ENCODE measurements around the gene EEFSEC. TPM values are rescaled to one million over a fixed set of nuclear protein-coding genes. Genes with fewer than 3 reads are reported as not detected.

The EEFSEC gene
- total RNA-seq, 1 donor from 2014 or later: 2.6 TPM

- Histone ChIP-seq H3K27me3 (ENCODE audit: control insufficient read depth in 3 of 3, insufficient read depth in 3 of 3, low read length in 3 of 3) (no peaks in the 10 kb centered on the region), H3K9ac (ENCODE audit: low read depth in 1 of 3, low read length in 3 of 3) (no peak overlapping the region), H3K4me1 (ENCODE audit: control insufficient read depth in 3 of 3, insufficient read depth in 3 of 3, low read length in 3 of 3) (peaks cover 0 to 15% (median 1%) of the 10 kb centered on the region in 3 donors), H3K36me3 (ENCODE audit: control insufficient read depth in 3 of 3, insufficient read depth in 3 of 3, low read length in 3 of 3) (no peaks in the 10 kb centered on the region), H3K4me3 (ENCODE audit: low read length in 3 of 3) (no peak overlapping the region), H3K27ac (ENCODE audit: low read depth, low read length) (no peak overlapping the region), H3K9me3 (ENCODE audit: control insufficient read depth in 3 of 3, low read length in 3 of 3) (no peaks in the 10 kb centered on the region)
Observed at GRCh38 chr3:128236657-128237056, 83.4 kb downstream of the EEFSEC start.

- H3K27ac ChIP-seq (ENCODE audit: low read depth, low read length): no peak overlapping the region
- no peaks in the 10 kb centered on the region for H3K27me3 ChIP-seq (ENCODE audit: control insufficient read depth in 3 of 3, insufficient read depth in 3 of 3, low read length in 3 of 3)
- no peaks in the 10 kb centered on the region for H3K9me3 ChIP-seq (ENCODE audit: control insufficient read depth in 3 of 3, low read length in 3 of 3)
- H3K36me3 ChIP-seq (ENCODE audit: control insufficient read depth in 3 of 3, insufficient read depth in 3 of 3, low read length in 3 of 3): no peaks in the 10 kb centered on the region
- H3K4me3 ChIP-seq (ENCODE audit: low read length in 3 of 3): no peak overlapping the region
- no peak overlapping the region for H3K9ac ChIP-seq (ENCODE audit: low read depth in 1 of 3, low read length in 3 of 3)
- peaks cover 0 to 15% (median 0%) of the 10 kb centered on the region in 3 donors for H3K4me1 ChIP-seq (ENCODE audit: control insufficient read depth in 3 of 3, insufficient read depth in 3 of 3, low read length in 3 of 3)
Observed at GRCh38 chr3:128237348-128238183, 84.3 kb downstream of the EEFSEC start.

GRCh38 chr3:128238184-128238489, 84.9 kb downstream of the EEFSEC start:
- Histone ChIP-seq H3K36me3 (ENCODE audit: control insufficient read depth in 3 of 3, insufficient read depth in 3 of 3, low read length in 3 of 3) (no peaks in the 10 kb centered on the region), H3K4me1 (ENCODE audit: control insufficient read depth in 3 of 3, insufficient read depth in 3 of 3, low read length in 3 of 3) (peaks cover 0 to 11% (median 0%) of the 10 kb centered on the region in 3 donors), H3K9ac (ENCODE audit: low read depth in 1 of 3, low read length in 3 of 3) (no peak overlapping the region), H3K4me3 (ENCODE audit: low read length in 3 of 3) (no peak overlapping the region), H3K9me3 (ENCODE audit: control insufficient read depth in 3 of 3, low read length in 3 of 3) (no peaks in the 10 kb centered on the region), H3K27ac (ENCODE audit: low read depth, low read length) (no peak overlapping the region), H3K27me3 (ENCODE audit: control insufficient read depth in 3 of 3, insufficient read depth in 3 of 3, low read length in 3 of 3) (no peaks in the 10 kb centered on the region)

GRCh38 chr3:128239304-128239703, 86.0 kb downstream of the EEFSEC start:
- Histone ChIP-seq H3K27ac (ENCODE audit: low read depth, low read length) (no peak overlapping the region), H3K36me3 (ENCODE audit: control insufficient read depth in 3 of 3, insufficient read depth in 3 of 3, low read length in 3 of 3) (no peaks in the 10 kb centered on the region), H3K9me3 (ENCODE audit: control insufficient read depth in 3 of 3, low read length in 3 of 3) (no peaks in the 10 kb centered on the region), H3K27me3 (ENCODE audit: control insufficient read depth in 3 of 3, insufficient read depth in 3 of 3, low read length in 3 of 3) (no peaks in the 10 kb centered on the region), H3K9ac (ENCODE audit: low read depth in 1 of 3, low read length in 3 of 3) (no peak overlapping the region), H3K4me3 (ENCODE audit: low read length in 3 of 3) (no peak overlapping the region), H3K4me1 (ENCODE audit: control insufficient read depth in 3 of 3, insufficient read depth in 3 of 3, low read length in 3 of 3) (peaks cover 0 to 11% (median 0%) of the 10 kb centered on the region in 3 donors)

GRCh38 chr3:128240232-128240631, 87.0 kb downstream of the EEFSEC start:
- Histone ChIP-seq H3K9me3 (ENCODE audit: control insufficient read depth in 3 of 3, low read length in 3 of 3) (no peaks in the 10 kb centered on the region), H3K27ac (ENCODE audit: low read depth, low read length) (no peak overlapping the region), H3K36me3 (ENCODE audit: control insufficient read depth in 3 of 3, insufficient read depth in 3 of 3, low read length in 3 of 3) (no peaks in the 10 kb centered on the region), H3K4me3 (ENCODE audit: low read length in 3 of 3) (no peak overlapping the region), H3K4me1 (ENCODE audit: control insufficient read depth in 3 of 3, insufficient read depth in 3 of 3, low read length in 3 of 3) (peaks cover 0 to 12% (median 3%) of the 10 kb centered on the region in 3 donors), H3K9ac (ENCODE audit: low read depth in 1 of 3, low read length in 3 of 3) (no peak overlapping the region), H3K27me3 (ENCODE audit: control insufficient read depth in 3 of 3, insufficient read depth in 3 of 3, low read length in 3 of 3) (no peaks in the 10 kb centered on the region)

- H3K27ac ChIP-seq (ENCODE audit: low read depth, low read length): no peak overlapping the region
- H3K4me3 ChIP-seq (ENCODE audit: low read length in 3 of 3): no peak overlapping the region
- H3K9ac ChIP-seq (ENCODE audit: low read depth in 1 of 3, low read length in 3 of 3): no peak overlapping the region
- H3K9me3 ChIP-seq (ENCODE audit: control insufficient read depth in 3 of 3, low read length in 3 of 3): no peaks in the 10 kb centered on the region
- no peaks in the 10 kb centered on the region for H3K27me3 ChIP-seq (ENCODE audit: control insufficient read depth in 3 of 3, insufficient read depth in 3 of 3, low read length in 3 of 3)
- peaks cover 0 to 15% (median 6%) of the 10 kb centered on the region in 3 donors for H3K4me1 ChIP-seq (ENCODE audit: control insufficient read depth in 3 of 3, insufficient read depth in 3 of 3, low read length in 3 of 3)
- peaks cover under 1 to 5% (median 3%) of the 10 kb centered on the region in 3 donors for H3K36me3 ChIP-seq (ENCODE audit: control insufficient read depth in 3 of 3, insufficient read depth in 3 of 3, low read length in 3 of 3)
Observed at GRCh38 chr3:128241741-128242140, 88.5 kb downstream of the EEFSEC start.

- no peaks in the 10 kb centered on the region for H3K9me3 ChIP-seq (ENCODE audit: control insufficient read depth in 3 of 3, low read length in 3 of 3)
- no peaks in the 10 kb centered on the region for H3K27me3 ChIP-seq (ENCODE audit: control insufficient read depth in 3 of 3, insufficient read depth in 3 of 3, low read length in 3 of 3)
- no peak overlapping the region for H3K27ac ChIP-seq (ENCODE audit: low read depth, low read length)
- H3K36me3 ChIP-seq (ENCODE audit: control insufficient read depth in 3 of 3, insufficient read depth in 3 of 3, low read length in 3 of 3): peaks cover 6 to 15% (median 15%) of the 10 kb centered on the region in 3 donors
- H3K4me3 ChIP-seq (ENCODE audit: low read length in 3 of 3): no peak overlapping the region
- peaks cover 0 to 9% (median 6%) of the 10 kb centered on the region in 3 donors for H3K4me1 ChIP-seq (ENCODE audit: control insufficient read depth in 3 of 3, insufficient read depth in 3 of 3, low read length in 3 of 3)
- no peak overlapping the region for H3K9ac ChIP-seq (ENCODE audit: low read depth in 1 of 3, low read length in 3 of 3)
Observed at GRCh38 chr3:128242818-128243601, 89.7 kb downstream of the EEFSEC start.

- Histone ChIP-seq H3K9ac (ENCODE audit: low read depth in 1 of 3, low read length in 3 of 3) (no peak overlapping the region), H3K36me3 (ENCODE audit: control insufficient read depth in 3 of 3, insufficient read depth in 3 of 3, low read length in 3 of 3) (peaks cover 6 to 18% (median 16%) of the 10 kb centered on the region in 3 donors), H3K4me1 (ENCODE audit: control insufficient read depth in 3 of 3, insufficient read depth in 3 of 3, low read length in 3 of 3) (peaks cover 0 to 6% (median 6%) of the 10 kb centered on the region in 3 donors), H3K4me3 (ENCODE audit: low read length in 3 of 3) (no peak overlapping the region), H3K27ac (ENCODE audit: low read depth, low read length) (no peak overlapping the region), H3K9me3 (ENCODE audit: control insufficient read depth in 3 of 3, low read length in 3 of 3) (no peaks in the 10 kb centered on the region), H3K27me3 (ENCODE audit: control insufficient read depth in 3 of 3, insufficient read depth in 3 of 3, low read length in 3 of 3) (no peaks in the 10 kb centered on the region)
Observed at GRCh38 chr3:128243602-128244504, 90.6 kb downstream of the EEFSEC start.

- peaks cover 0 to 6% (median 4%) of the 10 kb centered on the region in 3 donors for H3K4me1 ChIP-seq (ENCODE audit: control insufficient read depth in 3 of 3, insufficient read depth in 3 of 3, low read length in 3 of 3)
- H3K9ac ChIP-seq (ENCODE audit: low read depth in 1 of 3, low read length in 3 of 3): no peak overlapping the region
- peaks cover 6 to 18% (median 16%) of the 10 kb centered on the region in 3 donors for H3K36me3 ChIP-seq (ENCODE audit: control insufficient read depth in 3 of 3, insufficient read depth in 3 of 3, low read length in 3 of 3)
- no peaks in the 10 kb centered on the region for H3K9me3 ChIP-seq (ENCODE audit: control insufficient read depth in 3 of 3, low read length in 3 of 3)
- no peak overlapping the region for H3K27ac ChIP-seq (ENCODE audit: low read depth, low read length)
- no peaks in the 10 kb centered on the region for H3K27me3 ChIP-seq (ENCODE audit: control insufficient read depth in 3 of 3, insufficient read depth in 3 of 3, low read length in 3 of 3)
- H3K4me3 ChIP-seq (ENCODE audit: low read length in 3 of 3): no peak overlapping the region
Observed at GRCh38 chr3:128245460-128245859, 92.2 kb downstream of the EEFSEC start.

Data from skeletal muscle tissue (tissue), 4 donors.